ENCODE results near the gene SLC16A3. TPM values are rescaled to one million over a fixed set of nuclear protein-coding genes. Genes with fewer than 3 reads are reported as not detected.

SLC16A3 gene
- total RNA-seq, 1 experiment from 2014 or later, result 28.7 TPM

- Mint-ChIP-seq H3K27ac (no peak overlapping the region), H3K4me3 (no peak overlapping the region), H3K9me3 (no peaks in the 10 kb centered on the region), H3K27me3 (ENCODE audit: low read depth) (peaks cover 3% of the 10 kb centered on the region), H3K36me3 (no peaks in the 10 kb centered on the region), H3K4me1 (peaks cover 22% of the 10 kb centered on the region)
- POLR2A ChIA-PET, result no interaction called here
- TF ChIP-seq NR2C2 (CRISPR knock-in tag; IDR thresholded peaks at IDR 0.05) (no peak), ZNF396 (CRISPR knock-in tag; IDR thresholded peaks at IDR 0.05; ENCODE audit: borderline replicate concordance) (no peak), FOXP1 (CRISPR knock-in tag; IDR thresholded peaks at IDR 0.05; ENCODE audit: borderline replicate concordance) (peak; percentile 52; the same call in 1 of the 2 replicates)
- ATAC-seq (no peak), DNase-seq (ENCODE audit: low spot score) (no peak)
- CTCF ChIA-PET, result interaction anchor here (1.0 kb wide), 1 partner anchor 23 kb away, joined by 4 read pairs; no protein-coding TSS in a partner anchor
These were observed 52.8 kb downstream of the SLC16A3 start for GRCh38 chr17:82281502-82282238.

GRCh38 chr17:82282239-82283207 lies 53.7 kb downstream of the SLC16A3 start:
- CTCF ChIA-PET, result interaction anchor here (1.0 kb wide), 1 partner anchor 23 kb away, joined by 4 read pairs; no protein-coding TSS in a partner anchor
- no peak overlapping the region for H3K27ac Mint-ChIP-seq

More at GRCh38 chr17:82282239-82283207, 53.7 kb downstream of the SLC16A3 start:
- POLR2A ChIA-PET, result no interaction called here
- peaks cover 14% of the 10 kb centered on the region for H3K4me1 Mint-ChIP-seq
- H3K9me3 Mint-ChIP-seq, result peaks cover 7% of the 10 kb centered on the region
- H3K4me3 Mint-ChIP-seq, result no peak overlapping the region
- no peaks in the 10 kb centered on the region for H3K36me3 Mint-ChIP-seq
- no peak for TF ChIP-seq NFATC4 (CRISPR knock-in tag; IDR thresholded peaks at IDR 0.05)
- no peak for TF ChIP-seq PRDM15 (CRISPR knock-in tag; IDR thresholded peaks at IDR 0.05)
- no peak for TF ChIP-seq TEAD1 (CRISPR knock-in tag; IDR thresholded peaks at IDR 0.05)
- no peak for TF ChIP-seq SOX15 (CRISPR knock-in tag; IDR thresholded peaks at IDR 0.05)
- TF ChIP-seq, protein P1, sequence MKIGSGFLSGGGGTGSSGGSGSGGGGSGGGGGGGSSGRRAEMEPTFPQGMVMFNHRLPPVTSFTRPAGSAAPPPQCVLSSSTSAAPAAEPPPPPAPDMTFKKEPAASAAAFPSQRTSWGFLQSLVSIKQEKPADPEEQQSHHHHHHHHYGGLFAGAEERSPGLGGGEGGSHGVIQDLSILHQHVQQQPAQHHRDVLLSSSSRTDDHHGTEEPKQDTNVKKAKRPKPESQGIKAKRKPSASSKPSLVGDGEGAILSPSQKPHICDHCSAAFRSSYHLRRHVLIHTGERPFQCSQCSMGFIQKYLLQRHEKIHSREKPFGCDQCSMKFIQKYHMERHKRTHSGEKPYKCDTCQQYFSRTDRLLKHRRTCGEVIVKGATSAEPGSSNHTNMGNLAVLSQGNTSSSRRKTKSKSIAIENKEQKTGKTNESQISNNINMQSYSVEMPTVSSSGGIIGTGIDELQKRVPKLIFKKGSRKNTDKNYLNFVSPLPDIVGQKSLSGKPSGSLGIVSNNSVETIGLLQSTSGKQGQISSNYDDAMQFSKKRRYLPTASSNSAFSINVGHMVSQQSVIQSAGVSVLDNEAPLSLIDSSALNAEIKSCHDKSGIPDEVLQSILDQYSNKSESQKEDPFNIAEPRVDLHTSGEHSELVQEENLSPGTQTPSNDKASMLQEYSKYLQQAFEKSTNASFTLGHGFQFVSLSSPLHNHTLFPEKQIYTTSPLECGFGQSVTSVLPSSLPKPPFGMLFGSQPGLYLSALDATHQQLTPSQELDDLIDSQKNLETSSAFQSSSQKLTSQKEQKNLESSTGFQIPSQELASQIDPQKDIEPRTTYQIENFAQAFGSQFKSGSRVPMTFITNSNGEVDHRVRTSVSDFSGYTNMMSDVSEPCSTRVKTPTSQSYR (CRISPR knock-in tag; IDR thresholded peaks at IDR 0.05), result no peak
- TF ChIP-seq GABPB1 (CRISPR knock-in tag; IDR thresholded peaks at IDR 0.05), result no peak
- no peak for TF ChIP-seq MLX (CRISPR knock-in tag; IDR thresholded peaks at IDR 0.05)
- DNase-seq (ENCODE audit: low spot score) (no peak), ATAC-seq (no peak)
- H3K27me3 Mint-ChIP-seq (ENCODE audit: low read depth), result peaks cover 7% of the 10 kb centered on the region

Measured in WTC11 (cell line).